GM19438 (cell line): Measurements from ENCODE around the gene DCC.

Experiments used
- ATAC-seq: cut with Tn5 transposase; IDR thresholded peaks from one replicate; pipeline ENCODE4 v1.9.1; 2021; ENCODE audit warnings: low read depth; ENCODE audit not compliant: unreplicated experiment

Gene DCC

GRCh38 chr18:53135654-53136053, 795.7 kb downstream of the DCC start:
- ATAC-seq: no peak

- no peak for ATAC-seq
These were observed 799.9 kb downstream of the DCC start for GRCh38 chr18:53139746-53140500.

GRCh38 chr18:53142005-53142404, 802.0 kb downstream of the DCC start:
- no peak for ATAC-seq

GRCh38 chr18:53147472-53147871, 807.5 kb downstream of the DCC start:
- no peak for ATAC-seq

- no peak for ATAC-seq
These were observed 808.1 kb downstream of the DCC start for GRCh38 chr18:53148123-53148522.

- ATAC-seq: no peak
These were observed 812.5 kb downstream of the DCC start for GRCh38 chr18:53152476-53152875.

GRCh38 chr18:53153281-53153680, 813.3 kb downstream of the DCC start:
- ATAC-seq: no peak

- no peak for ATAC-seq
These were observed 813.8 kb downstream of the DCC start for GRCh38 chr18:53153800-53154199.

- ATAC-seq: no peak
These were observed 825.8 kb downstream of the DCC start for GRCh38 chr18:53165770-53166169.

GRCh38 chr18:53169346-53169745, 829.3 kb downstream of the DCC start:
- ATAC-seq: no peak

GRCh38 chr18:53191634-53192033, 851.6 kb downstream of the DCC start:
- ATAC-seq: no peak

GRCh38 chr18:53193870-53194269, 853.9 kb downstream of the DCC start:
- ATAC-seq: no peak

- ATAC-seq: no peak
These were observed 879.9 kb downstream of the DCC start for GRCh38 chr18:53219853-53220252.

- no peak for ATAC-seq
These were observed 884.3 kb downstream of the DCC start for GRCh38 chr18:53224128-53224778.

- no peak for ATAC-seq
These were observed 885.7 kb downstream of the DCC start for GRCh38 chr18:53225567-53226325.

GRCh38 chr18:53234610-53235009, 894.6 kb downstream of the DCC start:
- no peak for ATAC-seq

GRCh38 chr18:53241161-53241560, 901.2 kb downstream of the DCC start:
- no peak for ATAC-seq

GRCh38 chr18:53253789-53254188, 913.8 kb downstream of the DCC start:
- no peak for ATAC-seq

GRCh38 chr18:53254265-53254664, 914.3 kb downstream of the DCC start:
- ATAC-seq: no peak

- no peak for ATAC-seq
These were observed 921.2 kb downstream of the DCC start for GRCh38 chr18:53261241-53261640.

- no peak for ATAC-seq
These were observed 926.9 kb downstream of the DCC start for GRCh38 chr18:53266850-53267249.

- ATAC-seq: no peak
These were observed 928.5 kb downstream of the DCC start for GRCh38 chr18:53268455-53268854.
